22Rv1 (cell line): ENCODE data around the gene NPIPB8.
"Not testable (repeated sequence)": the region's sequence is repeated elsewhere in the genome, so short reads cannot be mapped to it uniquely, and the experiment has no call there.

ENCODE experiments used
- H3K27ac ChIP-seq: fragments of 450-650 bp; 2 replicates; pipeline ENCODE4 v1.5.1; 2017
- ZFX ChIP-seq: fragments of 450-650 bp; IDR thresholded peaks from 2 replicates; pipeline ENCODE4 v1.6.1; 2017; ENCODE audit warnings: antibody characterized with exemption, borderline replicate concordance
- TF ChIP-seq, protein P1 (sequence below): fragments of 450-650 bp; IDR thresholded peaks from 2 replicates; pipeline ENCODE4 v1.5.1; 2017; ENCODE audit warnings: mild to moderate bottlenecking

NPIPB8 gene

DNA sequence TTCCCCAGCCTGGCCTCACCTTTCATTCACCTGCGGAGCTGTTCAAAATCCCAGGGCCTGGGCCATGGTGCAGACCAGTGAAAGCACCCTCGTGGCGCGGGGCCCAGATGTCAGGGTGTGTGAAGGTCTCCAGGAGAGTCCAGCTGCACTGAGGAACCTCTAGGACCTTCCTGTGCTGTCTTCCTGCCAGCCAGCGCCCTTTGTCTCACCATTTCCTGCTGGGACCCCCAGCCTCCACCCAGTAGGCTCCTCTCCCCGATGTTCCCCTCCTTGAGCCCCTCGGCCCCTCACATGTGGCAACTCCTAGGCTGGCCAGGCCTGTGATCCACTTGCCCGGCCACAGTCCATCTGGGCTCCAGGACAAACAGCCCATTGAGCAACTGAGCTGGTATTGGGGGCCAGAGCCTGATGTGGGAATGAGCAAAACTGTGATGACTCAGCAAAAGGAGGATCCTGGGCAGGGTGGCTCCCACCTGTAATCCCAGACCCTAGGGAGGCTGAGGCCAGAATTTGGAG is 41.7 kb upstream of the NPIPB8 start:
- no peak for TF ChIP-seq ZFX
- TF ChIP-seq, protein P1, sequence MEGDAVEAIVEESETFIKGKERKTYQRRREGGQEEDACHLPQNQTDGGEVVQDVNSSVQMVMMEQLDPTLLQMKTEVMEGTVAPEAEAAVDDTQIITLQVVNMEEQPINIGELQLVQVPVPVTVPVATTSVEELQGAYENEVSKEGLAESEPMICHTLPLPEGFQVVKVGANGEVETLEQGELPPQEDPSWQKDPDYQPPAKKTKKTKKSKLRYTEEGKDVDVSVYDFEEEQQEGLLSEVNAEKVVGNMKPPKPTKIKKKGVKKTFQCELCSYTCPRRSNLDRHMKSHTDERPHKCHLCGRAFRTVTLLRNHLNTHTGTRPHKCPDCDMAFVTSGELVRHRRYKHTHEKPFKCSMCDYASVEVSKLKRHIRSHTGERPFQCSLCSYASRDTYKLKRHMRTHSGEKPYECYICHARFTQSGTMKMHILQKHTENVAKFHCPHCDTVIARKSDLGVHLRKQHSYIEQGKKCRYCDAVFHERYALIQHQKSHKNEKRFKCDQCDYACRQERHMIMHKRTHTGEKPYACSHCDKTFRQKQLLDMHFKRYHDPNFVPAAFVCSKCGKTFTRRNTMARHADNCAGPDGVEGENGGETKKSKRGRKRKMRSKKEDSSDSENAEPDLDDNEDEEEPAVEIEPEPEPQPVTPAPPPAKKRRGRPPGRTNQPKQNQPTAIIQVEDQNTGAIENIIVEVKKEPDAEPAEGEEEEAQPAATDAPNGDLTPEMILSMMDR, result no peak
- no peak overlapping the region for H3K27ac ChIP-seq

DNA sequence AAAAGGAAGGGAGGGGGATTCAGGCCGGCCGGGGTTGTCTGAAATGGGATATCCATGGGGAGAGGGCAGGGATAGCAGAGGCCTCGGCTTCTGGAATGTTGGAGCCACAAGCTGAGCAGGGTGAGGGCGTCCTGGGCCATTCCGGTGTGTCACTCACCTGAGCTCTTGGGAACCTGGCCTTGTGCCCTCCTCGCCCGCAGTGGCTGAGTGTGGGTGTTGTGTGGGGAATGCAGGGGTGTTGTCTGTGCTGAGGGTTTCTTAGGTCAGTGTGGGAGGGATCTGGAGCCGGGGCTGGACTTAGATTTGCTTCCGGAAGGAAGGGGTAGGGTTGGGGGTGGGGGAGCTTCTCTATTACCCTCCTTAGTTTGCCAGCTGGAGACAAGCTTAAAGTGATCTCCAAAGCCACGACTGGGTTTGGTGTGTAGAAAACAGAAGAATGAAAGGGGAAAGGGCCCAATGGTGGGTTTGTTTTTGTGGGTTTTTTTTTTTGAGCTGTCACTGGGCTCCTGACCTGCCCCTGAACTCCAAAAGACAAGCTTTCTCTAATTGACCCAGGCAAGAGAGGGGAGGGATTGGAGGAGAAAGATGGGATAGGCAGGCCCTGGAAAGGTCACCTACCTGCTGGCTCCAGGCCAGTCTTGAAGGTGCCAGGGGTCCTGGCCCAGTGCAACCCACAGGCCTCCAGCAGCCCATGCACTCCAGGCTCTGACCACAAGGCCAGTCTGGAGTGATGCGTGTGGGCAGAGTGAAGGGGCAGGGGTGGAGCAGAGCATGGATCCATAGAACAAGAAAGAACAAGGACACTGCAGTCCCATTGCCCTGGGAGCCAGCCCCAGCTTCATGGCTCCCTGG is 40.8 kb upstream of the NPIPB8 start, which contains the start of gene SULT1A2:
SULT1A2 (minus strand) TSS at position 211 of the 852 bp plus-strand sequence. CDS start 1,120 bp downstream, outside the sequence.
- TF ChIP-seq, protein P1, result no peak
- no peak for TF ChIP-seq ZFX
- no peak within 1 kb of the TSS for H3K27ac ChIP-seq

DNA sequence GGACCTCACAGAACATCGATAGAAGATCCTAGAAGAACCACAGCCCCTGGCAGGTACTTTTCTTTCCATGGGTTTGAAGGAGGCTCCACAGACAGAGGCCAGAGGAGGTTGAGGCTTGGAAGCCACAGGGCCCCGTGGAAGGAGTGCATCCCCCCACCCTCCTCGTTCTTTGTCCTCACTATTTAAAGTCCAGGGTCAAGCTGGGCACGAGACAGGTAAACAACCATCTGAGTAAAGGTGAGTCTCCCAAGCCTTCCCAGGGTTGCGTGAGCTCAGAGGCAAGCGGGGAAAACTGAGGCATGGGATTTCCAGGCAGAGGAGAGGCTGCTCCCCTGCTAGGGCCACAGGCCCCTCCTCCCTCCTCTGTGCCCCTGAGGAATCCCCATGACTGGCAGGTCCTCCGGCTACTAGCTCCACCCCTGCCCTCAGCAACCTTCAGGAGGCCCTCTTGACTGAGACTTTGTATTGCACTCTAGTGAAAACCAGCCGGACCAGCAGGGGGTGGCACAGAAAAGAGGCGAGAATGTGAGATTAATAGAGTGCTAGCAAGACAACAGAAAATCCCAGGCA is 40.1 kb upstream of the NPIPB8 start:
- H3K27ac ChIP-seq, result no peak overlapping the region
- no peak for TF ChIP-seq ZFX
- TF ChIP-seq, protein P1, result 0 out of 2 replicates have a peak, but pooled peaks have one; percentile 5

DNA sequence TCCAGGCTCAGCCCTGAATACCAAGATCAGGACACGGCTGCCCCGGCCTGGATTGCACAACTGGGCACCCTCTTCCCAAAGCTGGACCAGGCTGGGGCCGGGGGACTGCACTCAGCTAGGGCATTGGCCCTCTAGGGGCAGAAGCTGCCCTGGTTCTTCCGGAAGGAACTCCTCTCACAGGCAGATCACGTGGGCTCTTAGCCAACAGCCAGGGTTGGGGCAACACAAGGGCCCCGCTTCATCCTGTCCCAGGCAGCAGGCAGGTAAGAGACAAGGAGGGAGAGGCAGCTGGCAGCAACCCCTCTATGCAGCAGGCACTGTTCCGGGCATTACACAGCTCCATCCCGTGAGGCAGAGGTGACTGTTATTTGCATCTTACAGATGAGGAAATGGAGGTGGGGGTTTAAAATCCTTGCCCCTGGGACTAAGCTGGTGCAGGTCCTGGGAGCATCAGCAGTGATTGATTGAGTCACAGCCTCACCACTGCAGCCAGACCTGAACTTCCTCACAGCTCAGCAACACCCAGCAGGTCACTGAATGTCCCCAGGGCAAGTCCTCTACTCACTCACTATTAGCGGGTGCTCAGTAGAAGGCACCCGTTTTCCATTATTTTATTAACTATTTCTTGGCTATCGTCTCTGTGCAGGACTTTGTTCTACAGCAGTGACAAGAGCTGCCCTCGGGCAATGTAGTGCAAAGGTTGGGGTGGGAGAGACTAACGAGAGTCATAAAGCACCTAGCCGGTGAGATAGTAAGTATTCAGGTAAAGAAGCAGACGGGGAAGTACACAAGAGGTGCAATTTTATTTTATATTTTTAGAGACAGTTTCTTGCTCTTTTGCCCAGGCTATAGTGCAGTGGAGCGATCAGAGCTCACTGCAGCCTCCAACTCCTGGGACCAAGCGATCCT is 38.2 kb upstream of the NPIPB8 start:
- not testable (repeated sequence) for H3K27ac ChIP-seq

DNA sequence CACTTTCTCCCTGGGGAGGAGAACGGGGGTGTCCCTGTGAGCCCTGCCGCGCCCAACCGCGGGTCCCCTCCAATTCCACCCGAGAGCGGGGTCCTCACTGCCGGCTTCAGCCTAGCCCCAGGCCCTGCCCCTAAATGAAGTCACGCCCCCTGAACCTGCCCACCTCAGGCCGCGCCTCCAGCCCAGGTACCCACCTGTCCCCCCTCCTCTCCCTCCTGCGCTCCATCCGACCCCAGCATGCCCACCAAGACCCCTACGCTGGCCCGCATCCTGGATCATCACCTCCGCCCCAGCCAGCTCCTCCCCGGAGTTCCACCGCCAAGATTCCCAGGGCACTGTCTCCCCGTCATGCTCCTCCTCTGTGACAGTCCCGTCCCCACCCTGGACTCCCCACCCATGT is 36.9 kb upstream of the NPIPB8 start:
- not testable (repeated sequence) for H3K27ac ChIP-seq

DNA sequence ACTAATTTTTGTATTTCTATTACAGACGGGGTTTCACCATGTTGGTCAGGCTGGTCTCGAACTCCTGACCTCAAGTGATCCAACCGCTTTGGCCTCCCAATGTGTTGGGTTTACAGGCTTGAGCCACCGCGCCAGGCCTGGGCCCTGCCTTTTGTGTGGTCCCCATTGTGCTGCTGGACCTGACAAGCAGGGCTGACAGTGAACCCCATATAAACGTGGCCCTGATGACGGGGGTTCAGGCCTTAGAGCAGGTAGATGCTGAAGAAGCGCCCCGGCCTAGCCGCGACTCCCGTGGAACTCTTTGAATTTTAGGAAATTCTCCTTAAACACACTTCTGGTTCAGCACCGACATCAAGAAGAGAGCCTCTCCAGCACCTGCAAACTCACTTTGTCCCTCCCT is 36.3 kb upstream of the NPIPB8 start:
- H3K27ac ChIP-seq, result not testable (repeated sequence)

DNA sequence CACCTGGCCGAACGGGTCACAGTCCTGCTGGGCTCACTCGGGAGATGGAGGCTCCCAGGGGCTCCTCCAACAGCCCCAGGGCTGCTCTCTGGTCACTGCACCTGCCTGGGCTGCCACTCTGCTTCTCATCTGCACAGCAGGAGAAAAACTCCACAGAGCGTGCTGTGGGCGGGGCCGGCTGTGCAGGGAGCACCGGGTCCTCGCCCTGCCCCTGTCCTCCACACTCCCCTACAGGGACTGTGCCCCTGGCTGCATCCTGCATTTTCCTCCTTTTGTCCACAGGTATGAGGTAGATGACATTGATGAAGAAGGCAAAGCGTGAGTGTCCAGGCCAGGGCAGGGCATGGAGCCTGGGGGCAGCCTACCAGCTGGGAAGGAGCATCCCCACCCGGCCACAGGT is 35.8 kb upstream of the NPIPB8 start:
- not testable (repeated sequence) for H3K27ac ChIP-seq

DNA sequence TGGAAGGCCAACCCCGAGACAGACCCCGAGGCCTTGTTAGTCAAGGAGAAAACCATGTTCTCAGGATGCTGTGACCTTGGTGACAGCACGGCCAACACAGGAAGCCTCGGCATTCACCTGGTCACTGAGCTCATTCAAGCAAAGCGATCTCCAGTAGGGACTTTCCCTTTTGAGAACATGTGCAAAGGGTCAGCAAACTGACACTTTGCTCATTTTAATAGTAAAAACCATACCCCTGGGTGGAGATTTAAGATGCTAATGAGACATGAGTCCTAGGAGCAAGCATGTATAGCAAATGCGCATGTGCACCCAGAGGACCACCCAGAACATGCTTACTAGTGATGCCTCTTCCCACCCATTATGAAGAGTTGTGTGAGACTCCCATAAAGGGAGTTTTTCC is 35.3 kb upstream of the NPIPB8 start:
- no peak for TF ChIP-seq ZFX
- TF ChIP-seq, protein P1, result no peak
- H3K27ac ChIP-seq, result no peak overlapping the region
